PC-3 (cell line): Measurements from ENCODE around the gene CYTH1. TPM values are rescaled to one million over a fixed set of nuclear protein-coding genes. Genes with fewer than 3 reads are reported as not detected.
A peak's percentile ranks its signal among the peaks of the same experiment; 100 is the strongest.

Experiments
- ATAC-seq: fragments of 200-7000 bp; cut with Tn5 transposase; 2 replicates; pipeline ENCODE4 v1.9.1; 2020; ENCODE audit warnings: mild to moderate bottlenecking, moderate library complexity
- BruUV-seq: library from RNA; stranded (reverse); fragments of 400-500 nt; replicated peaks from 2 replicates; lab custom pipeline; 2021; lab: Mats Ljungman, UMichigan
- CTCF ChIA-PET: fragments of 300-600 bp; sonication (Branson Sonifier 250); formaldehyde crosslinking; loops from one replicate; lab custom pipeline; 2022; ENCODE audit warnings: antibody characterized with exemption; lab: Charles Lee
- POLR2A ChIA-PET: fragments of 300-600 bp; sonication (Branson Sonifier 250); formaldehyde crosslinking; loops from one replicate; lab custom pipeline; 2022; ENCODE audit warnings: antibody characterized with exemption; ENCODE audit not compliant: unreplicated experiment; lab: Charles Lee
- DNase-seq: peaks from one replicate; pipeline ENCODE4 v3.0.0-alpha.2; 2015
- H2AFZ ChIP-seq: fragments of 300-600 bp; sonication (generic); 2 replicates; pipeline ENCODE4 v1.6.0; 2016; ENCODE audit warnings: antibody characterized with exemption, low read length
- H3F3A ChIP-seq: fragments of 300-600 bp; sonication (generic); one replicate; pipeline ENCODE4 v1.6.0; 2017; ENCODE audit warnings: antibody characterized with exemption, low read length, control low read depth, mild to moderate bottlenecking; ENCODE audit not compliant: unreplicated experiment
- H3K27ac ChIP-seq: fragments of 300-600 bp; sonication (generic); 2 replicates; pipeline ENCODE4 v1.5.1; 2016; ENCODE audit warnings: mild to moderate bottlenecking, low read length
- H3K27me3 ChIP-seq: fragments of 300-600 bp; sonication (generic); 2 replicates; pipeline ENCODE4 v1.6.1; 2016; ENCODE audit warnings: low read length, mixed read lengths
- H3K36me3 ChIP-seq: fragments of 300-600 bp; sonication (generic); 2 replicates; pipeline ENCODE4 v1.6.1; 2016; ENCODE audit warnings: low read depth, mixed run types, low read length, mixed read lengths
- H3K4me1 ChIP-seq: fragments of 300-600 bp; sonication (generic); 2 replicates; pipeline ENCODE4 v1.5.1; 2016; ENCODE audit warnings: low read length; ENCODE audit not compliant: insufficient read depth
- H3K4me2 ChIP-seq: fragments of 300-600 bp; sonication (generic); 2 replicates; pipeline ENCODE4 v1.6.0; 2016; ENCODE audit warnings: low read length
- H3K4me3 ChIP-seq: fragments of 300-600 bp; sonication (generic); 2 replicates; pipeline ENCODE4 v1.5.1; 2016; ENCODE audit warnings: mild to moderate bottlenecking, low read length, mixed read lengths
- H3K79me2 ChIP-seq: fragments of 300-600 bp; sonication (generic); 2 replicates; pipeline ENCODE4 v1.6.1; 2017; ENCODE audit warnings: low read length, mixed read lengths
- H3K9ac ChIP-seq: fragments of 300-600 bp; sonication (generic); 2 replicates; pipeline ENCODE4 v1.6.0; 2016; ENCODE audit warnings: mild to moderate bottlenecking, low read length
- H3K9me2 ChIP-seq: fragments of 300-600 bp; sonication (generic); replicated peaks from 2 replicates; pipeline ENCODE4 v1.6.1; 2016; ENCODE audit warnings: mixed run types, low read length, mixed read lengths
- H3K9me3 ChIP-seq: fragments of 300-600 bp; sonication (generic); 2 replicates; pipeline ENCODE4 v1.6.1; 2016; ENCODE audit warnings: low read length, mixed read lengths
- H4K20me1 ChIP-seq: fragments of 300-600 bp; sonication (generic); 2 replicates; pipeline ENCODE4 v1.6.1; 2016; ENCODE audit warnings: low read length, mixed read lengths
- EZH2 ChIP-seq: fragments of 300-600 bp; sonication (generic); IDR thresholded peaks from one replicate; pipeline ENCODE4 v1.6.1; 2017; ENCODE audit warnings: antibody characterized with exemption, mild to moderate bottlenecking, low read length; ENCODE audit not compliant: unreplicated experiment
- EZH2phosphoT487 ChIP-seq: fragments of 300-600 bp; sonication (generic); IDR thresholded peaks from 2 replicates; pipeline ENCODE4 v1.6.1; 2018; ENCODE audit warnings: mild to moderate bottlenecking, antibody characterized with exemption, low read length, borderline replicate concordance
- intact Hi-C: fragments of 100-400 bp; cut with micrococcal nuclease; formaldehyde crosslinking; loops from 2 replicates; pipeline ENCODE4 v1.9.0; 2023
- total RNA-seq: library from RNA; depleted of rRNA; stranded (reverse); fragments of >200 nt; gene quantifications from 2 replicates; pipeline ENCODE4 v1.2.3, GENCODE V29; 2014
- TF ChIP-seq, protein P1 (sequence below): fragments of 300-600 bp; sonication (generic); conservative IDR thresholded peaks from 2 replicates; pipeline ENCODE4 v1.5.1; 2017; ENCODE audit warnings: antibody characterized with exemption, low read depth, mild to moderate bottlenecking, low read length

The CYTH1 gene
- total RNA-seq, 1 experiment from 2014 or later = 29.7 TPM

DNA sequence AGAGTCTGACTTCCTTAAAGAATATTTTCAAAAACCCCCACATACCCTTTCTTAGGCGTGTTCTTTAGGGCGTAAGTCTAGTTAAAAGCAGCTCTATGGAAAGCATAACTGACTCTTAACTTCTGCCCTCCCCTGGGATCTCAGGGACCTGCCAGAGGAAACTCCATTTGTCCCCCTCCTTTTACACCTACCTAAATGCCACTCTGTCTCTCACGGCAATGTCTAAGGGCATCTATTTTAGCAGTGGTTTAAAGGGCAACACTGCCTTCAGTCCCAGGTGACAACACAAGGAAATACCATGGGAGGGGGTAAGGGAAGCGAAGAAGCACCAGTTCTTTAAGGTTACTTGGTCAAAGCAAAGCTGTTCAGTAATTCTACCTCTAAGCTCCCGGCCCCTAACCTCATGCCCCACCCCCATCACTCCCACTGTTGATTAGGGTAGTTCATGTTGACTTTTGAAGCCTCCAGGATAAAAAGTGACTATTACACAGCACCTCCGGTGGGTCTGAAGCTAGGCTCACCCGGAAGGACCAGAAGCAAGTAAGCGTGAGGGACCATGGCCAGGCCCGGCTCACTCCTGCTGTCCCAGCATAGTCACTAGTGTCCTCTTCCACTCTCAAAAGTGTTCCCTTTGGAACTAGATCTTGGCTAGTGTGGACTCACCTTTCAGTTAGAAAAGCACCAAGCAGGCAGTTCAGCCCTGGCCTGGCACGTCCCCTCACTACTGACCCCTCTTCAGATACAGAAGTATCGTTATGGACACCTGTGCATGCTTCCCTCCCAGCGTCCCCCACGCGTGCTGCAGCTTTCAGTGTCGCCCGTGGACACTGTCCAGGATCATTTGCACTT, 47.1 kb downstream of the CYTH1 start:
- DNase-seq = no peak
- Histone ChIP-seq H3K27ac (peak overlapping the region; percentile 75), H3K4me2 (peak overlapping the region; percentile 88), H3K27me3 (no peaks in the 10 kb centered on the region), H3K9me3 (no peaks in the 10 kb centered on the region), H3K4me1 (peaks cover 29% of the 10 kb centered on the region), H2AFZ (no peak overlapping the region), H3F3A (peaks cover 3% of the 10 kb centered on the region), H3K9me2 (no peaks in the 10 kb centered on the region), H3K4me3 (peak overlapping the region; percentile 74), H4K20me1 (peaks cover 18% of the 10 kb centered on the region), H3K36me3 (no peaks in the 10 kb centered on the region), H3K79me2 (peaks cover 53% of the 10 kb centered on the region), H3K9ac (no peak overlapping the region)
- TF ChIP-seq, protein P1, sequence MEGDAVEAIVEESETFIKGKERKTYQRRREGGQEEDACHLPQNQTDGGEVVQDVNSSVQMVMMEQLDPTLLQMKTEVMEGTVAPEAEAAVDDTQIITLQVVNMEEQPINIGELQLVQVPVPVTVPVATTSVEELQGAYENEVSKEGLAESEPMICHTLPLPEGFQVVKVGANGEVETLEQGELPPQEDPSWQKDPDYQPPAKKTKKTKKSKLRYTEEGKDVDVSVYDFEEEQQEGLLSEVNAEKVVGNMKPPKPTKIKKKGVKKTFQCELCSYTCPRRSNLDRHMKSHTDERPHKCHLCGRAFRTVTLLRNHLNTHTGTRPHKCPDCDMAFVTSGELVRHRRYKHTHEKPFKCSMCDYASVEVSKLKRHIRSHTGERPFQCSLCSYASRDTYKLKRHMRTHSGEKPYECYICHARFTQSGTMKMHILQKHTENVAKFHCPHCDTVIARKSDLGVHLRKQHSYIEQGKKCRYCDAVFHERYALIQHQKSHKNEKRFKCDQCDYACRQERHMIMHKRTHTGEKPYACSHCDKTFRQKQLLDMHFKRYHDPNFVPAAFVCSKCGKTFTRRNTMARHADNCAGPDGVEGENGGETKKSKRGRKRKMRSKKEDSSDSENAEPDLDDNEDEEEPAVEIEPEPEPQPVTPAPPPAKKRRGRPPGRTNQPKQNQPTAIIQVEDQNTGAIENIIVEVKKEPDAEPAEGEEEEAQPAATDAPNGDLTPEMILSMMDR = no peak
- no peak for TF ChIP-seq EZH2phosphoT487
- no peak for TF ChIP-seq EZH2
- CTCF ChIA-PET = interaction anchor here (0.5 to 1.0 kb wide), 2 partner anchors 11 to 14 kb away, joined by 3 read pairs; no protein-coding TSS in a partner anchor
- no TSS peak for BruUV-seq
- no peak for ATAC-seq
- intact Hi-C loops = loop anchor here (5.0 kb wide), 1 partner anchor 47 kb away; the partner anchor contains the start of gene CYTH1
- POLR2A ChIA-PET = interaction anchor here (0.6 kb wide), 1 partner anchor 264 kb away, joined by 4 read pairs; no protein-coding TSS in a partner anchor

DNA sequence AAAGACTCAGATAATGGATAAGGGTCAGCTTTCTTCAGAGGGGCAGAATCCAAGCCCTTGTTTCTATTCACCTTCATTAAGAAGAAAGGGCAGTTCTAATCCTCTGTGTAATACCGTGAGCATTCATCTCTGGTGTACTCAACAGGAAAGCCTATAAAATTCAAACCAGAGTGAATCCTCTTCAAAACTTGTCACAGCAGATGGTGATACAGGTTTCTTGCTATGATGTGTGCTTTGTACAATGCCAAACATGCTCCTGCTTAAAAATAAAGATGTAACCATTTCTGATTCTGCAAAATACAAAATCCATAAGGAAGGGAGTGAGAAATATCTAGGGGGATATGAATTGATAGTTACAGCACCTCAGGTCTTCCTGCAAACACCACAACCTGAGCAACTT, 49.7 kb downstream of the CYTH1 start:
- Histone ChIP-seq H3K9me2 (no peaks in the 10 kb centered on the region), H3K79me2 (peaks cover 79% of the 10 kb centered on the region)
- CTCF ChIA-PET = no interaction called here

More for the DNA sequence above, 49.7 kb downstream of the CYTH1 start:
- H3K4me3 ChIP-seq = no peak overlapping the region
- H3K27ac ChIP-seq = no peak overlapping the region
- DNase-seq (no peak), ATAC-seq (no peak)
- no peaks in the 10 kb centered on the region for H3K27me3 ChIP-seq
- H4K20me1 ChIP-seq = peaks cover 18% of the 10 kb centered on the region
- H3K4me2 ChIP-seq = no peak overlapping the region
- no peaks in the 10 kb centered on the region for H3K36me3 ChIP-seq
- POLR2A ChIA-PET = no interaction called here
- BruUV-seq = no TSS peak
- H3K9ac ChIP-seq = no peak overlapping the region
- H3K4me1 ChIP-seq = peaks cover 25% of the 10 kb centered on the region
- peaks cover 3% of the 10 kb centered on the region for H3F3A ChIP-seq
- H3K9me3 ChIP-seq = no peaks in the 10 kb centered on the region
- no peak overlapping the region for H2AFZ ChIP-seq
- TF ChIP-seq, protein P1 = no peak
- TF ChIP-seq EZH2 (no peak), EZH2phosphoT487 (no peak)
- intact Hi-C loops = no loop called here
